ENCODE measurements around the gene PLA2G3.

DNA sequence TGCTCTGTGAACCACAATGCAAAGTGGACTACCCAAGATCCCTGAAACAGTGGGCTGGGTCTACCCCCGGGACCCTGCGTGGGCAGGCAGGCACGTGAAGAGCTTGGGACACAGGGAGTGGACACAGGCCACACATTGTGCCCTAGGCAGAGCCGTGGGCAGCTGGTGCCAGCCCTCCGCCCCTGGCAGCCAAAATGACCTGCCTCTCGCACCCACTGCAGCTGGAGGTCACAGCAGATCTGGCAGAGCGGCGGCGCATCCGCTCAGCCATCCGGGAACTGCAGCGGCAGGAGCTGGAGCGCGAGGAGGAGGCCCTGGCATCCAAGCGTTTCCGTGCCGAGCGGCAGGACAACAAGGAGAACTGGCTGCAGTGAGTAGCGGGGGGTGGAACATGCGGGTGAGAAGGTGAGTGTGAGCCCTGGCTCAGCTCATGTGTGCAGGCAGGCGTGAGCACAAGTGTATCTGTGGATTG, 52.5 kb downstream of the PLA2G3 start:
- TF ChIP-seq, protein P1, sequence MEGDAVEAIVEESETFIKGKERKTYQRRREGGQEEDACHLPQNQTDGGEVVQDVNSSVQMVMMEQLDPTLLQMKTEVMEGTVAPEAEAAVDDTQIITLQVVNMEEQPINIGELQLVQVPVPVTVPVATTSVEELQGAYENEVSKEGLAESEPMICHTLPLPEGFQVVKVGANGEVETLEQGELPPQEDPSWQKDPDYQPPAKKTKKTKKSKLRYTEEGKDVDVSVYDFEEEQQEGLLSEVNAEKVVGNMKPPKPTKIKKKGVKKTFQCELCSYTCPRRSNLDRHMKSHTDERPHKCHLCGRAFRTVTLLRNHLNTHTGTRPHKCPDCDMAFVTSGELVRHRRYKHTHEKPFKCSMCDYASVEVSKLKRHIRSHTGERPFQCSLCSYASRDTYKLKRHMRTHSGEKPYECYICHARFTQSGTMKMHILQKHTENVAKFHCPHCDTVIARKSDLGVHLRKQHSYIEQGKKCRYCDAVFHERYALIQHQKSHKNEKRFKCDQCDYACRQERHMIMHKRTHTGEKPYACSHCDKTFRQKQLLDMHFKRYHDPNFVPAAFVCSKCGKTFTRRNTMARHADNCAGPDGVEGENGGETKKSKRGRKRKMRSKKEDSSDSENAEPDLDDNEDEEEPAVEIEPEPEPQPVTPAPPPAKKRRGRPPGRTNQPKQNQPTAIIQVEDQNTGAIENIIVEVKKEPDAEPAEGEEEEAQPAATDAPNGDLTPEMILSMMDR (IDR thresholded peaks at IDR 0.05): no peak
- TF ChIP-seq POLR2A (IDR thresholded peaks at IDR 0.05): no peak
